Dendritic cell treated with granulocyte-macrophage colony-stimulating factor and Interleukin-4, amounts not matched to agents 40 ng/mL and 50 ng/mL, for 4 days (primary cell): ENCODE measurements around the gene AK4.
"Not testable (repeated sequence)": the region's sequence is repeated elsewhere in the genome, so short reads cannot be mapped to it uniquely, and the experiment has no call there.

Experiments used
- H3K27ac Mint-ChIP-seq: one replicate; pipeline ENCODE4 v1.8.0; 2022; ENCODE audit warnings: mild to moderate bottlenecking, mixed read lengths
- H3K27me3 Mint-ChIP-seq: one replicate; pipeline ENCODE4 v1.8.0; 2022; ENCODE audit warnings: mild to moderate bottlenecking, mixed read lengths
- H3K36me3 Mint-ChIP-seq: one replicate; pipeline ENCODE4 v1.8.0; 2022; ENCODE audit warnings: low read depth, mixed read lengths
- H3K4me1 Mint-ChIP-seq: one replicate; pipeline ENCODE4 v1.8.0; 2022; ENCODE audit warnings: low read depth, mixed read lengths
- H3K4me3 Mint-ChIP-seq: one replicate; pipeline ENCODE4 v1.8.0; 2022; ENCODE audit warnings: mild to moderate bottlenecking, moderate library complexity, mixed read lengths
- H3K9me3 Mint-ChIP-seq: one replicate; pipeline ENCODE4 v1.8.0; 2022; ENCODE audit warnings: mixed read lengths
- intact Hi-C: fragments of 100-400 bp; cut with micrococcal nuclease; formaldehyde crosslinking; loops from one replicate; pipeline ENCODE4 v1.15.0; 2022

AK4 gene

DNA sequence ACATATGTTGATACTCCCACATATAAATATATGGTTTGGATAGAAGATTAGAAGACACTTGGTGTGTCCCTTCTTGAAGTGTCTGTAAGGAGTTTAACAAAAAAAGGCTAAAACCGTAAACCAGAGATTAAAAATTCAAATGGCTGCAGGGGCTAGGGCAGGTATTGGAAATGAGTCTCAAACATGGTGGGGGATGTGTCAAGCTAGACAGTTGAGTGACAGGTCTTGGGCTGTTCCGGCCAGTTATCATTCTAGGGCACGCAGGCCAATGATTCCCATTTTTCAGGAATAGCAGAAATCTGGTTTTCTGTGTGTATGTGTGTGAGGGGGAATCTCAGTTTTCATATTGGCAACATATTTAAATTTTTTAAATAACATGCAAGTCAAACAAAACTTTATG is 77.2 kb downstream of the AK4 start:
- Mint-ChIP-seq H3K4me3 (no peak overlapping the region), H3K9me3 (no peaks in the 10 kb centered on the region), H3K27me3 (no peaks in the 10 kb centered on the region), H3K4me1 (peaks cover 5% of the 10 kb centered on the region), H3K36me3 (peaks cover 52% of the 10 kb centered on the region), H3K27ac (no peak overlapping the region)
- intact Hi-C loops = no loop called here

DNA sequence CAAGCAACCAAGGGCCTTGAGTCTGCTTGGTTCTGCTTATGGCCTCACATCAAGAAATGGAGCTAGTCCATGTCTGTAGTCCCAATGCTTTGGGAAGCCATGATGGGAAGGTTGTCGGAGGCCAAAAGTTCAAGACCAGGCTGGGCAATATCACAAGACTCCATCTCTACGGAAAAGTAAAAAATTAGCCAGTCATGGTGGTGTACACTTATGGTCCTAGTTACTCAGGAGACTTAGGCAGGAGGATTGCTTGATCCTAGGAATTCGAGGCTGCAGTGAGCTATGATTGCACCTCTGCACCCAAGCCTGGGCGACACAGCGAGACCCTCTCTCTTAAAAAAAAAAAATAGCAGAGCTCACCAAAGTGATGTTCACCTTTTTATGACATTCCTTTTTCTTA is 81.2 kb downstream of the AK4 start:
- Mint-ChIP-seq H3K27me3 (no peaks in the 10 kb centered on the region), H3K36me3 (peaks cover 32% of the 10 kb centered on the region), H3K4me3 (no peak overlapping the region), H3K27ac (no peak overlapping the region), H3K9me3 (no peaks in the 10 kb centered on the region), H3K4me1 (peaks cover 5% of the 10 kb centered on the region)
- intact Hi-C loops = no loop called here

DNA sequence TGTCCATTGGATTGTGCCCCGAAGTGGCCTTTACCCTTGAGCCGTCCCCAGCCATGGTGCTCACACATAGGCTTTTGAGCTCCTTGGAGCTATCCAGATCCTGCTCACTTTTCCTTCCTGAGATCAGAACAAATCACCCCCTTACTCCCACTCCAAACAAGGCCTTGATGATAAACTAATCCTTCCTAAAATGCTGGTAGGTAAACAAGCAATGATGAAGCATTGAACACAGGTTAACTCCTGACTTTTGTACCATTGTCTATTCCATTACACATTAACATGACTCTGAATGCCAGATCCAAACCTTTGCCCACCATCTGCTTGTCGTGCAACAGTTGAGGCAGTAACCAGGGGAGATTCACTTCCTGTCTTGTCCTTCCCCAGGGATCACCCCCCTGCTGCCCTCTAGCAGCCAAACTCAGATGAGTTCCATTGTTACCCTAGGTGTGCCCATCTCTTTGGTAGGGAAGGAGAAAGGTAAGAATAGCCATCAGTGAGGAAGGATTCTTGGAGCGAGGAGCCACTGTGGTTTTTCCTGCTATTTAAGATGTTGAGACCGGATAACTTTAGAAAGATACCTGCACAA is 81.8 kb downstream of the AK4 start:
- Mint-ChIP-seq H3K27ac (no peak overlapping the region), H3K27me3 (no peaks in the 10 kb centered on the region), H3K4me3 (no peak overlapping the region), H3K9me3 (no peaks in the 10 kb centered on the region), H3K36me3 (peaks cover 25% of the 10 kb centered on the region), H3K4me1 (peaks cover 5% of the 10 kb centered on the region)
- intact Hi-C loops = loop anchor here (10.0 kb wide), 1 partner anchor 195 kb away; the partner anchor contains the start of genes LEPR and LEPROT

DNA sequence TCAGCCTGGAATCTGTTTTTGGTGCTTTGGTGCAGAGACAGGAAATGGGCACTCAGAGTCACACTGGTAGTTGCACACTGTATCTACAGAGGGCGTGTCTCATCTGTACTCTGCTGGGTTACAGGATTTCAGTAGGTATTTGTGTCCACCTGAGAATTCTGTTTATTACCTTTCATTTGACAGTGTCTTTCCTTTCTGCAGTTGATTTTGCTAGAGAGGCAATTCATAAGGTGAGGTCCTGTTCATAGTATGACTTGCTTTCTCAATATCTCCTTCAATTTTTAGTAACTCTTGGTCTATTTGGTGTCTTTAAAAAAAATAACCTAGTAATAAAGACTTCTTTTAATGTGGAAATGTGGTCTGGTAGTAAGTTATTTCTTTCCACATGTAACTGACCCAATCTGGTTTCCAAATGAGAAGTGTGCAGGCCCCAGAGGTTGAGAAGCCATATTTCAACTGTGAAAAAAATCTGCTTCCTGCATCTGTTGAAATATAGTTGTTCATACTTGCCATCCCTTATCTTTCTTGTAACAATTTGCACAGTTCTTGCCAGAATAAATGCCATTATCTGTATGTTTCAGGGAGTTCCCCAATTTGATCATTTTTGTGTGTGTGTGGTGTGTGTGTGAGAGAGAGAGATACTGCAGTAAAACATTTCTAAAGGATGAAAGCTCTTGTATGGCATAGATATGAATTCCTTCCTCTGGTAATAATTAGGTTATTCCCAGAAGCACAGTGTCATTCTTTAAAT is 82.9 kb downstream of the AK4 start:
- no peaks in the 10 kb centered on the region for H3K27me3 Mint-ChIP-seq
- peaks cover 15% of the 10 kb centered on the region for H3K36me3 Mint-ChIP-seq
- no peak overlapping the region for H3K27ac Mint-ChIP-seq
- H3K4me1 Mint-ChIP-seq = peaks cover 5% of the 10 kb centered on the region
- no peaks in the 10 kb centered on the region for H3K9me3 Mint-ChIP-seq
- no peak overlapping the region for H3K4me3 Mint-ChIP-seq
- intact Hi-C loops = loop anchor here (10.0 kb wide), 1 partner anchor 194 kb away; the partner anchor contains the start of genes LEPR and LEPROT

DNA sequence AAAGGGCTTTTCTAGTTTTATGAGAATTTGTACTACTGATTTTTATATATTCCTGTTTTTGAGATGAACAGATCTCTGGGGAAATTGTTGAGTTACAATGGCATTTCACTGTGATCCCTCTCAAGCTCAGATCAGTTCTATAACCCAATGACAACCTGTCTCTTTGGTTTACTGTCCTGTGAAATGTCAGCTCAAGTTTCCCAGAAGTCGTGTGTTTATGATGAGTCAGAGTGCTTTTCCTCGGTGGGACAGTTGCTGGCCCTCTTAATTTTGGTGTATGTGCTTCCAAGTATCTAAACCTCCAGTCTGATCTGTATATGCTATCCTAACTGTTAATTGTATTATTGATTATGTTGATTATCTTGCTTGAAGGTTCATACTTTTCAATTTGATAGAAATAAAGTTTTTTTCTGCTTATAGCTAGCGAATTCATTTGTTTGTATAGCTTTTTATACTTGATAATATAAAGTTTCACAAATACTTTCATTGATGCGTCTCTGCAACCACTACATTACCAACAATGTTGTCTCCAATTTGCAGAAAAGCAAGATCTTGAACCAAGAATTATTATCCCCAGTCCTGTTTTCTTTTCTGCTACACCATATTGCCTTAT is 83.8 kb downstream of the AK4 start:
- H3K9me3 Mint-ChIP-seq = no peaks in the 10 kb centered on the region
- peaks cover 5% of the 10 kb centered on the region for H3K4me1 Mint-ChIP-seq
- H3K27me3 Mint-ChIP-seq = no peaks in the 10 kb centered on the region
- no peak overlapping the region for H3K4me3 Mint-ChIP-seq
- no peak overlapping the region for H3K27ac Mint-ChIP-seq
- intact Hi-C loops = loop anchor here (10.0 kb wide), 1 partner anchor 193 kb away; the partner anchor contains the start of genes LEPR and LEPROT
- peaks cover 8% of the 10 kb centered on the region for H3K36me3 Mint-ChIP-seq

DNA sequence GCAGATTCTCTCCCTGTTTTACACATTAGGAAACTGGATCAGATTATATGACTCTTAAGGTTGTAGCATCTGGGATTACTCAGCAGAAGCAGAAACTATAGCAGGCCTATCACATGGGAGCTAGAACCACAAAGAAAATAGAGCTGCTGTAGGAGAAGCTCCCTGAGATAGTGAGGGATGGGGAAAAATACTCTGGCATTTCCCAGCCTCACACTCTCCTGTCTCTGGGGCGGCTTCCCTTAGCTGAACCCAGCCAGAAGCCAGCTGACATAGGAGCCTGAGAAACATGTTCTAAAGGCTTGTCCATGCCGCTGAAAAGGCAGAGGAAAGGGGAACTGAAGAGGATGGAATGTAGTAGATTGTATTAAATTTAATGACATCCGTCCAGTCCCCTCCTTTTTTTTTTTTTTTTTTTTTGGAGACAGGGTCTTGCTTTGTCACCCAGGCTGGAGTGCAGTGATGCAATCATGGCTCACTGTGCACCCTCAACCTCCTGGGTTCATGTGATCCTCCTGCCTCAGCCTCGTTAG is 84.5 kb downstream of the AK4 start:
- no peak overlapping the region for H3K4me3 Mint-ChIP-seq
- H3K36me3 Mint-ChIP-seq = peaks cover 7% of the 10 kb centered on the region
- H3K9me3 Mint-ChIP-seq = no peaks in the 10 kb centered on the region
- intact Hi-C loops = loop anchor here (10.0 kb wide), 1 partner anchor 192 kb away; the partner anchor contains the start of genes LEPR and LEPROT
- no peak overlapping the region for H3K27ac Mint-ChIP-seq
- H3K27me3 Mint-ChIP-seq = no peaks in the 10 kb centered on the region
- peaks cover 5% of the 10 kb centered on the region for H3K4me1 Mint-ChIP-seq

DNA sequence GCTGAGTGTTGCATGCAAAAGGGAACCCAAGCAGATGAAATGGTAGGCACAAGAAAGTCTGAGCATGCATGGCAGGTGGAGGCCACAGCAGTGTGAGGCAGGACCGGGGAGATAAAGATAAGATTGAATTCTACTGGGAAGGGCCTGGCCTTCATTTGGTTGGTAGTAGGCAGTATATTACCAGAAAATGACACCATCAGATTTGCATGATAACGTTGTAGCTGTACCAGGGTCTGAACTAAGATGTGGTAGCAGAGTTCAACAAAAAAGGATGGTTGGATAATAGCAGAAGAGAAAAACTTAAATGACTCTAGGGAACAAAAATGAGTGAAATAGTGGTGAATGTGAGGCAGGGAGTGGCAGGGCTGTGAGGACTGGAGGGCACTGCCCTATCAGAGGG is 85.8 kb downstream of the AK4 start:
- no peak overlapping the region for H3K4me3 Mint-ChIP-seq
- intact Hi-C loops = loop anchor here (10.0 kb wide), 1 partner anchor 191 kb away; the partner anchor contains the start of genes LEPR and LEPROT

DNA sequence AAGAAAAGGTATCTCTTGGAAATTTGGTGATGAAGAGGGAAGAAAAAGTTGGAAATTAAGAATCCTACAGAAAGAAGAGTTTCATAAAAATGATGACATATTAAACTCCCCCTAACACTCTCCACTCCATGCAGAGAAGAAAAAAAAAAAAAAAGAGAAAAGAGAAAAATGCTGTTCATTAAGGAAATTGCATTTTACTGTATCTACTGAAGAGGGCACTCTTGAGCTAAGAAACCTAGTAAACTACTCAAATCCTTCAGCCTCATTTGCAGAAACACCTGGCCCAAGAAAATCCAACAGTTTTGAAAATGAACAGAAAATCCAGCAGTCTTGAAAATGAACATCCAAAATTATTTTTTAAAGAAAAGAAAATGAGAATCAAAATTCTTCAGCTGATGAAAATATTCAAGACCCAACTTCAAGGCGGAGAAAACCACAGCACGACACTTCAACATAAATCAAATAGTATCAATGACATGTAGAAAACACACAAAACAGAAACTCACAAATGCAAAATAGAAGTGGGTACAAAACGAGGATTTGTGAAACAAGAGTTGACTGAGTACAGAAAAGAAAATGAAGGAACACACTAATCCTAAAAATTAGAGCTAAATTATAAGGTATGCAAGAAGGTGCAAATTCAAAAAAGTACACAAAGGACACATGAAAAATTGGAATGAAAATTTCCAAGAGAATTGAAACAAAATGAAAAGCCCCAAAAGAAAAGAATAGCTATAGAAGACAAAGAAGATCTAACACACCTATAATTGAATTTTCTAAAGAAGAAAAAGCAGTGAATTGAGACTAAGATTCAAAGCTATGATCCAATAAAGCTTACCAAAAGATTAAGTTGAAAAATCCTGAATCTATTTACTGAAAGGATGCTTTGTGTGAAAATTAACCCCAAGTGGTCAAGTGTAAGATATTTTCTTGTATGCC is 88.1 kb downstream of the AK4 start:
- H3K4me3 Mint-ChIP-seq = no peak overlapping the region
- H3K27ac Mint-ChIP-seq = no peak overlapping the region
- intact Hi-C loops = loop anchor here (1.0 to 10.0 kb wide), 3 partner anchors 189 to 451 kb away; partner anchors contain the start of genes LEPR and LEPROT
- no peaks in the 10 kb centered on the region for H3K36me3 Mint-ChIP-seq
- H3K27me3 Mint-ChIP-seq = no peaks in the 10 kb centered on the region
- no peaks in the 10 kb centered on the region for H3K9me3 Mint-ChIP-seq
- H3K4me1 Mint-ChIP-seq = no peaks in the 10 kb centered on the region

More for the DNA sequence above, 85.8 kb downstream of the AK4 start:
- H3K27me3 Mint-ChIP-seq = no peaks in the 10 kb centered on the region
- no peak overlapping the region for H3K27ac Mint-ChIP-seq
- H3K4me1 Mint-ChIP-seq = peaks cover 5% of the 10 kb centered on the region
- H3K36me3 Mint-ChIP-seq = peaks cover 5% of the 10 kb centered on the region
- H3K9me3 Mint-ChIP-seq = no peaks in the 10 kb centered on the region

DNA sequence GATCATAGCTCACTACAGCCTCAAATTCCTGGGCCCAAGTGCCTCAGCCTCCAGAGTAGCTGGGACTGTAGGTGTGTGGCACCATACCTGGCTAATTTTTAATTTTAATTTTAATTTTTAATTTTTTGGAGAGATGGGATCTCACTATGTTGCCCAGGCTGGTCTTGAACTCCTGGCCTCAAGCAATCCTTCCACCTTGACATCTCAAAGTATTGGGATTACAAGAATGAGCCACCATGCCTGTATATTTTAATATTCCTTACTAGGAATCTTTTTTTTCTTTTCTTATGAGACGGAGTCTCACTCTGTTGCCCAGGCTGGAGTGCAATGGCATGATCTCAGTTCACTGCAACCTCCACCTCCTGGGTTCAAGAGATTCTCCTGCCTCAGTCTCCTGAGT is 89.1 kb downstream of the AK4 start:
- intact Hi-C loops = loop anchor here (10.0 kb wide), 1 partner anchor 188 kb away; the partner anchor contains the start of genes LEPR and LEPROT
- not testable (repeated sequence) for H3K36me3 Mint-ChIP-seq, H3K9me3 Mint-ChIP-seq, H3K27ac Mint-ChIP-seq, H3K27me3 Mint-ChIP-seq, H3K4me1 Mint-ChIP-seq, H3K4me3 Mint-ChIP-seq

DNA sequence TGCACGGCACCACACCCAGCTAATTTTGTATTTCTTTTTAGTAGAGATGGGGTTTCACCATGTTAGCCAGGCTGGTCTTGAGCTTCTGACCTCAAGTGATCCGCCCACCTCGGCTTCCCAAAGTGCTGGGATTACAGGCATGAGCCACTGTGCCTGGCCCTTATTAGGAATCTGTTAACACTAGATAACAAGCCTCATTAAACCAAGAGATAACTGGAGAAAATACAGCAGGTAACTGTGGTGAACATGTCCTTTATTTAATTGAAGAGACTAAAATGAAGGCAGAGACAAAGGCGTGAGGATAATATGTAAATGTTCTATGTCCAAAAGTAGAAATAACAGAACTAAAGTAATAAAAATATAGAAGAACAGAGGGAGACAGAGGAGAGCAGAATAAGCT is 89.5 kb downstream of the AK4 start:
- H3K27ac Mint-ChIP-seq = no peak overlapping the region
- H3K4me1 Mint-ChIP-seq = no peaks in the 10 kb centered on the region
- no peaks in the 10 kb centered on the region for H3K27me3 Mint-ChIP-seq
- H3K36me3 Mint-ChIP-seq = no peaks in the 10 kb centered on the region
- intact Hi-C loops = loop anchor here (10.0 kb wide), 1 partner anchor 187 kb away; the partner anchor contains the start of genes LEPR and LEPROT
- H3K4me3 Mint-ChIP-seq = no peak overlapping the region
- H3K9me3 Mint-ChIP-seq = no peaks in the 10 kb centered on the region

DNA sequence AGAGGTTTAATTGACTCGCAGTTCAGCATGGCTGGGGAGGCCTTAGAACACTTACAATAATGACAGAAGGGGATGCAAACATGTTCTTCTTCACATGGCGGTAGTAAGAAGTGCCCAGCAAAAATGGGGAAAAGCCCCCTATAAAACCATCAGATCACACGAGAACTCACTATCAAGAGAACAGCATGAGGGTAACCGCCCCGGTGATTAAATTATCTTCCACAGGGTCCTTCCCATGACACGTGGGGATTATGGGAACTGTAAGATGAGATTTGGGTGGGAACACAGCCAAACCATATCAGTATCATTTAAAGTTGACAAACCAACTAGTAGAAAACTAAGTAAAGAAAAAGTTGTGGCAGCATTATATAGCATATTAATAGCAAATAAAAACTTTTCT is 90.0 kb downstream of the AK4 start:
- H3K36me3 Mint-ChIP-seq = no peaks in the 10 kb centered on the region
- no peaks in the 10 kb centered on the region for H3K27me3 Mint-ChIP-seq
- H3K9me3 Mint-ChIP-seq = no peaks in the 10 kb centered on the region
- no peak overlapping the region for H3K4me3 Mint-ChIP-seq
- H3K4me1 Mint-ChIP-seq = peaks cover under 1% of the 10 kb centered on the region
- intact Hi-C loops = loop anchor here (10.0 kb wide), 1 partner anchor 187 kb away; the partner anchor contains the start of genes LEPR and LEPROT
- no peak overlapping the region for H3K27ac Mint-ChIP-seq

DNA sequence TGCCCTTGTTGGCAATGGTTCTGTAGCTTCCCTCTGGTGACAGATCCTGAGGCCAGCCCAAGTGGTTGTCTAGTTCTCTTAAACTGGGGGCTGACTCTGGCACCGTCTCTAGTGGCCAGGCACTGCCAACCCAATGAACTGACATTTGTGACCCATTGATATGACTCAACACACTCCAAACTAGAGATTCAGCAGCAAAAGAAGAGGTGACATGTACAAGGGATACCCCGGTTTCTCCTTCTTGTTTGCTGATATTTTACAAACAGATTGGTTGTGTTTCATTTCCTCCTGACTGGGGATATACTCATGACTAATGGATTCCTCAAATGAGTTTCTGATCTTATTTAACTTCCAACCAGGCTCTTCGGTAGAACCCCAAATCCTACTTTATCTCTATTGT is 95.5 kb downstream of the AK4 start:
- H3K36me3 Mint-ChIP-seq = no peaks in the 10 kb centered on the region
- peak overlapping the region; percentile 17 for H3K27ac Mint-ChIP-seq
- intact Hi-C loops = no loop called here

DNA sequence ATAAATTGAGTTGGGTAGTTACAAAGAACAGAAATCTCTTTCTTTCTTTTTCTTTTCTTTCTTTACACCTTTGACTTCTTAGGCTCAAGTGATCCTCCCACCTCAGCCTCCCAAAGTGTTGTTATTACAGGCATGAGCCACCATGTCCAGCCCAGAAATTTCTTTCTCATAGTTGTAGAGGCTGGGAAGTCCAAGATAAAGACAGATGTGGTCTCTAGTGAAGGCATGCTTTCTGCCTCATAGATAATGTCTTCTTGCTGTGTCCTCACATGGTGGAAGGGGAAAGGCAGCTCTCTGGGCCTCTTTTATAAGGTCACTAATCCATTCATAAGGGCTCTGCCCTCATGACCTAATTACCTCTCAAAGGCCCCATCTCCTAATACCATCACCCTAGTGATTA is 97.3 kb downstream of the AK4 start:
- H3K4me1 Mint-ChIP-seq = peaks cover 37% of the 10 kb centered on the region
- H3K9me3 Mint-ChIP-seq = no peaks in the 10 kb centered on the region
- no peak overlapping the region for H3K27ac Mint-ChIP-seq
- H3K27me3 Mint-ChIP-seq = no peaks in the 10 kb centered on the region
- intact Hi-C loops = no loop called here
- no peaks in the 10 kb centered on the region for H3K36me3 Mint-ChIP-seq
- no peak overlapping the region for H3K4me3 Mint-ChIP-seq

More for the DNA sequence above, 95.5 kb downstream of the AK4 start:
- Mint-ChIP-seq H3K4me1 (peaks cover 21% of the 10 kb centered on the region), H3K27me3 (no peaks in the 10 kb centered on the region), H3K9me3 (no peaks in the 10 kb centered on the region), H3K4me3 (no peak overlapping the region)
